Nephron progenitor cell (in vitro differentiated cells): Measurements from ENCODE around the gene PRELID2.

Source experiments
- DNase-seq: peaks from one replicate; pipeline ENCODE4 v3.0.0; 2021
- H3K27ac Mint-ChIP-seq: 2 replicates; pipeline ENCODE4 v1.8.0; 2021; ENCODE audit warnings: mild to moderate bottlenecking, moderate library complexity, mixed read lengths
- H3K27me3 Mint-ChIP-seq: 2 replicates; pipeline ENCODE4 v1.8.0; 2021; ENCODE audit warnings: mild to moderate bottlenecking, low read depth, mixed read lengths; ENCODE audit not compliant: poor library complexity
- H3K36me3 Mint-ChIP-seq: 2 replicates; pipeline ENCODE4 v1.8.0; 2021; ENCODE audit warnings: low read depth, mixed read lengths
- H3K4me1 Mint-ChIP-seq: 2 replicates; pipeline ENCODE4 v1.8.0; 2021; ENCODE audit warnings: mixed read lengths
- H3K4me3 Mint-ChIP-seq: 2 replicates; pipeline ENCODE4 v1.8.0; 2021; ENCODE audit warnings: mild to moderate bottlenecking, moderate library complexity, mixed read lengths
- H3K9me3 Mint-ChIP-seq: 2 replicates; pipeline ENCODE4 v1.8.0; 2021; ENCODE audit warnings: mild to moderate bottlenecking, moderate library complexity, mixed read lengths
- CTCF ChIP-seq: fragments of 200-600 bp; sonication (generic); IDR thresholded peaks from 2 replicates; pipeline ENCODE4 v1.5.0; 2021; ENCODE audit warnings: antibody characterized with exemption

PRELID2 gene

DNA sequence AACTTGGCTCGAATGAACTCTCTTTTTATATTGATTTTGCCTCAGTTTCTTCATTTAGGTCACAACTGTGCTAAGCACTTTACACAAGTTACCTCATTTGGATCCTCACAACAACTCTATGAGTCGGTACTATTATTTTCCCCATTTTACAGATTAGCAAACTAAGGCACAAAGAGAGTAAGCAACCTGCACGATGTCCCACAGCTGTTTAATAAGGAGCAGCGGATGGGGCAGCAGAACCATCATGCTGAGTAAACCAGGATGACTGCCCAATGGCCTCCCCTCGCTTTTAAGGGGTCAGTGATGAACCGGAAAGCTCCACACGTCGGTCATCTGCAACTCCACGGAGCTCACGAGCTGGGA is 607 bp downstream of the PRELID2 start:
- peaks cover 3% of the 10 kb centered on the region for H3K9me3 Mint-ChIP-seq
- peaks cover 4% of the 10 kb centered on the region for H3K36me3 Mint-ChIP-seq
- no peak overlapping the region for H3K27ac Mint-ChIP-seq
- H3K4me1 Mint-ChIP-seq, result peaks cover 26% of the 10 kb centered on the region
- no peak for TF ChIP-seq CTCF
- peak overlapping the region; percentile 80 for H3K4me3 Mint-ChIP-seq
- no peak for DNase-seq
- H3K27me3 Mint-ChIP-seq, result no peaks in the 10 kb centered on the region

GRCh38 chr5:145833631-145834200 is 1.4 kb downstream of the PRELID2 start:
- H3K4me3 Mint-ChIP-seq, result peak overlapping the region; percentile 80
- H3K27ac Mint-ChIP-seq, result no peak overlapping the region
- TF ChIP-seq CTCF, result no peak
- H3K4me1 Mint-ChIP-seq, result peaks cover 26% of the 10 kb centered on the region
- no peaks in the 10 kb centered on the region for H3K27me3 Mint-ChIP-seq
- peaks cover 4% of the 10 kb centered on the region for H3K36me3 Mint-ChIP-seq
- H3K9me3 Mint-ChIP-seq, result peaks cover 3% of the 10 kb centered on the region
- no peak for DNase-seq

- Mint-ChIP-seq H3K27ac (no peak overlapping the region), H3K27me3 (no peaks in the 10 kb centered on the region), H3K9me3 (no peaks in the 10 kb centered on the region), H3K36me3 (no peaks in the 10 kb centered on the region), H3K4me3 (no peak overlapping the region), H3K4me1 (peaks cover 16% of the 10 kb centered on the region)
- DNase-seq, result no peak
- TF ChIP-seq CTCF, result no peak
These were observed 4.5 kb downstream of the PRELID2 start for GRCh38 chr5:145830594-145830993.

DNA sequence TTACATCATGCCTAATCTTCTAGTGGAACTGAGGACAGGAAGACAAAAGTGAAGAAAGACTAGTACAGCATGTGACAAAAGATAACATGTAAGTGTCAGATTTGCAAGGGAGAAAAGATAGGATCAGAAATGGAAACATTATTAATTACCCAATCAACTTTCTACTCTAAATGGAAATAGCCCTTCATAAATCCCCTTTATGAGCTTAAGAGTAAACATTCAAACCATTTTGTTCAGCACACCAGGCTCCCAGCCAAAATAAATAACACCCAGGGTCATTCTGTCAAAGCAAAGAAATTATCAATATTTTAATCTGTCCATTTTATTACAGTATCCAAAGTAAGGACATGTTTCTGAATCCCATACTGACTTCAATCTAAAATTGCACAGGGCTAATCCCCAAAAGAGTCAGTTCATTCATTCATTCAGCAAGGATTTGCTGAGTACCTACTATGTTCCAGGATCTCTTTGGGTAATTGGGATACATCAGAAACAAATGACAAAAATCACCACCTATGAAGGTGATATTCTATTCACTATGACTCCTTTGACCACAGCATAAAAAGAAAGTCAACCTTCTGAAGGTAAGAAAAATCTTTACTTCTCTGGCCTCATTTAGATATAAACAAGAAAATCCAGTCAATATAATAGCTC is 5.3 kb downstream of the PRELID2 start:
- H3K36me3 Mint-ChIP-seq, result no peaks in the 10 kb centered on the region
- H3K4me1 Mint-ChIP-seq, result peaks cover 14% of the 10 kb centered on the region

GRCh38 chr5:145826895-145827674 is 8.1 kb downstream of the PRELID2 start:
- H3K4me1 Mint-ChIP-seq, result no peaks in the 10 kb centered on the region
- H3K27ac Mint-ChIP-seq, result no peak overlapping the region
- H3K36me3 Mint-ChIP-seq, result no peaks in the 10 kb centered on the region
- no peaks in the 10 kb centered on the region for H3K9me3 Mint-ChIP-seq
- no peak overlapping the region for H3K4me3 Mint-ChIP-seq
- H3K27me3 Mint-ChIP-seq, result no peaks in the 10 kb centered on the region
- TF ChIP-seq CTCF, result no peak
- DNase-seq, result no peak

More for the DNA sequence above, 5.3 kb downstream of the PRELID2 start:
- no peak for TF ChIP-seq CTCF
- Mint-ChIP-seq H3K9me3 (no peaks in the 10 kb centered on the region), H3K4me3 (no peak overlapping the region), H3K27ac (no peak overlapping the region), H3K27me3 (no peaks in the 10 kb centered on the region)
- DNase-seq, result no peak
